A673 (cell line): Measurements from ENCODE around the gene PALLD. TPM values are rescaled to one million over a fixed set of nuclear protein-coding genes. Genes with fewer than 3 reads are reported as not detected.

Experiments used
- BruUV-seq: library from RNA; stranded (reverse); fragments of 400-500 nt; replicated peaks from 2 replicates; lab custom pipeline; 2021; lab: Mats Ljungman, UMichigan
- CTCF ChIA-PET: fragments of 300-600 bp; sonication (Branson Sonifier 250); formaldehyde crosslinking; loops from one replicate; lab custom pipeline; 2022; ENCODE audit warnings: antibody characterized with exemption; lab: Charles Lee
- POLR2A ChIA-PET: fragments of 300-600 bp; sonication (Branson Sonifier 250); formaldehyde crosslinking; loops from one replicate; lab custom pipeline; 2022; ENCODE audit warnings: antibody characterized with exemption; ENCODE audit not compliant: low non-redundant PET; lab: Charles Lee
- DNase-seq: peaks from one replicate; pipeline ENCODE4 v3.0.0-alpha.2; 2015; ENCODE audit warnings: low spot score
- H3K27ac ChIP-seq: fragments of 200-600 bp; sonication (generic); 2 replicates; pipeline ENCODE4 v1.5.1; 2016; ENCODE audit warnings: mixed run types, low read depth, mild to moderate bottlenecking, mixed read lengths, antibody characterized with exemption, low read length; ENCODE audit not compliant: poor library complexity, severe bottlenecking
- H3K27me3 ChIP-seq: fragments of 200-600 bp; sonication (generic); replicated peaks from 2 replicates; pipeline ENCODE4 v1.6.1; 2017; ENCODE audit warnings: mixed run types, low read depth, mild to moderate bottlenecking, mixed read lengths, antibody characterized with exemption, low read length; ENCODE audit not compliant: insufficient read depth, poor library complexity
- H3K36me3 ChIP-seq: fragments of 200-600 bp; sonication (generic); 2 replicates; pipeline ENCODE4 v1.6.1; 2016; ENCODE audit warnings: mixed run types, mild to moderate bottlenecking, mixed read lengths, antibody characterized with exemption, low read length; ENCODE audit not compliant: insufficient read depth, poor library complexity, severe bottlenecking
- H3K4me1 ChIP-seq: fragments of 200-600 bp; sonication (generic); 2 replicates; pipeline ENCODE4 v1.6.1; 2017; ENCODE audit warnings: mixed run types, mild to moderate bottlenecking, mixed read lengths, antibody characterized with exemption, low read length; ENCODE audit not compliant: insufficient read depth, poor library complexity, severe bottlenecking
- H3K4me3 ChIP-seq: fragments of 200-600 bp; sonication (generic); 2 replicates; pipeline ENCODE4 v1.5.1; 2016; ENCODE audit warnings: low read depth, mixed run types, mild to moderate bottlenecking, mixed read lengths, low read length; ENCODE audit not compliant: poor library complexity, severe bottlenecking
- H3K9me3 ChIP-seq: fragments of 200-600 bp; sonication (generic); 2 replicates; pipeline ENCODE4 v1.6.1; 2016; ENCODE audit warnings: mixed run types, low read depth, mild to moderate bottlenecking, mixed read lengths, antibody characterized with exemption, low read length; ENCODE audit not compliant: poor library complexity, severe bottlenecking
- EZH2 ChIP-seq: fragments of 200-600 bp; sonication (generic); IDR thresholded peaks from 2 replicates; pipeline ENCODE4 v1.6.1; 2017; ENCODE audit warnings: borderline replicate concordance, low read depth, mild to moderate bottlenecking, mixed read lengths, antibody characterized with exemption, low read length; ENCODE audit not compliant: poor library complexity, severe bottlenecking
- intact Hi-C: fragments of 100-400 bp; cut with micrococcal nuclease; formaldehyde crosslinking; loops from one replicate; pipeline ENCODE4 v1.10.0; 2022; ENCODE audit not compliant: unreplicated experiment
- total RNA-seq: library from RNA; stranded (reverse); gene quantifications from 2 replicates; pipeline ENCODE4 v1.2.3, GENCODE V29; 2021
- TF ChIP-seq, protein P1 (sequence below): fragments of 300-800, 200-600 bp; sonication (generic); conservative IDR thresholded peaks from 2 replicates; pipeline ENCODE4 v1.5.1; 2017; ENCODE audit warnings: low read depth, mild to moderate bottlenecking, antibody characterized with exemption, low read length, moderate library complexity, mixed read lengths

Gene PALLD
- total RNA-seq, 1 experiment from 2014 or later = 44.1 TPM

GRCh38 chr4:168739886-168740285, 243.0 kb downstream of the PALLD start:
- TF ChIP-seq EZH2 = no peak
- TF ChIP-seq, protein P1, sequence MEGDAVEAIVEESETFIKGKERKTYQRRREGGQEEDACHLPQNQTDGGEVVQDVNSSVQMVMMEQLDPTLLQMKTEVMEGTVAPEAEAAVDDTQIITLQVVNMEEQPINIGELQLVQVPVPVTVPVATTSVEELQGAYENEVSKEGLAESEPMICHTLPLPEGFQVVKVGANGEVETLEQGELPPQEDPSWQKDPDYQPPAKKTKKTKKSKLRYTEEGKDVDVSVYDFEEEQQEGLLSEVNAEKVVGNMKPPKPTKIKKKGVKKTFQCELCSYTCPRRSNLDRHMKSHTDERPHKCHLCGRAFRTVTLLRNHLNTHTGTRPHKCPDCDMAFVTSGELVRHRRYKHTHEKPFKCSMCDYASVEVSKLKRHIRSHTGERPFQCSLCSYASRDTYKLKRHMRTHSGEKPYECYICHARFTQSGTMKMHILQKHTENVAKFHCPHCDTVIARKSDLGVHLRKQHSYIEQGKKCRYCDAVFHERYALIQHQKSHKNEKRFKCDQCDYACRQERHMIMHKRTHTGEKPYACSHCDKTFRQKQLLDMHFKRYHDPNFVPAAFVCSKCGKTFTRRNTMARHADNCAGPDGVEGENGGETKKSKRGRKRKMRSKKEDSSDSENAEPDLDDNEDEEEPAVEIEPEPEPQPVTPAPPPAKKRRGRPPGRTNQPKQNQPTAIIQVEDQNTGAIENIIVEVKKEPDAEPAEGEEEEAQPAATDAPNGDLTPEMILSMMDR = no peak
- Histone ChIP-seq H3K36me3 (no peaks in the 10 kb centered on the region), H3K27me3 (no peaks in the 10 kb centered on the region), H3K9me3 (no peaks in the 10 kb centered on the region), H3K4me1 (peaks cover 19% of the 10 kb centered on the region), H3K4me3 (no peak overlapping the region), H3K27ac (no peak overlapping the region)
- intact Hi-C loops = no loop called here
- peak; percentile 14 for DNase-seq
- POLR2A ChIA-PET = no interaction called here
- BruUV-seq = no TSS peak
- CTCF ChIA-PET = interaction anchor here (0.6 kb wide), 1 partner anchor 9 kb away, joined by 3 read pairs; no protein-coding TSS in a partner anchor

GRCh38 chr4:168740691-168741090, 243.8 kb downstream of the PALLD start:
- intact Hi-C loops = no loop called here
- no peaks in the 10 kb centered on the region for H3K27me3 ChIP-seq
- peak; percentile 42 for DNase-seq
- H3K4me3 ChIP-seq = no peak overlapping the region
- peaks cover 19% of the 10 kb centered on the region for H3K4me1 ChIP-seq
- CTCF ChIA-PET = no interaction called here
- no TSS peak for BruUV-seq
- TF ChIP-seq, protein P1 = no peak
- no peak for TF ChIP-seq EZH2
- H3K36me3 ChIP-seq = no peaks in the 10 kb centered on the region
- H3K27ac ChIP-seq = peak overlapping the region; percentile 37
- POLR2A ChIA-PET = no interaction called here
- no peaks in the 10 kb centered on the region for H3K9me3 ChIP-seq

DNA sequence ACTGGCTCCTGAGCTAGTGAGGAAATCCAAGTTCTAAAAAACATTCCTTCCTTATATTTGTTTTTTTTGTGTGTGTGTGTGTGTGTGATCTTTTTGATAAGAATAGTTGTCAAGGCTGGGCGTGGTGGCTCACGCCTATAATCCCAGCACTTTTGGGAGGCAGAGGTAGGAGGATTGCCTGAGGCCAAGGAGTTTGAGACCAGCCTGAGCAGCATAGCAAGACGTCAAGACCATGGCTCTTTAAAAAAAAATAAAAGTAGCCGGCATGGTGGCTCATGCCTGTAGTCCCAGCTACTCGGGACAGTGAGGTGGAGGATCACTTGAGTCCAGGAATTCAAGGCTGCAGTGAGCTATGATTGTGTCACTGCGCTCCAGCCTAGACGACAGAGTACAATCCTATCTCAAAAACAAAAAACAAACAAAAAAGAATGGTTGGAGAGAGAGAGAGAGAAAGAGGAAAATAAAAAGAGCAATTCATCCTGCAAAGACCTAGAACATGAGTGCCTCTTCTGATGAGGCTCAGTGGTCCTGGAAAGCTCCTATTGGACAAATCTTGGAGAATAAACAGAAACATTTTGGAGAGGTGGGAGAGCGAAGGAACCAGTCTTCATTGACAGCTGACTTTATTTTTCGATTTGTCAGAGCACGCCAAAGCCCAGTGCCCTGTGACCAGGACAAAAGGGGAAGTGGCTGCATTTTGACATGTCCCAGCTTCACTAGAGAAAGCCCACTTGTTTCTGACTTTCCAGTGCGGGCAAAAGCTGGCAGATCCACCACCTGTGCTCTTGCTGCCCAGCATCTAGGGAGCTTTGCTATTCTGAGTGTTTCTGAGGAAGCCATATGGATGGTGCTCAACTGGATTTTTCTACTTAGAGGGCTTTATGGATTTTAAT, 244.7 kb downstream of the PALLD start:
- Histone ChIP-seq H3K4me1 (peaks cover 19% of the 10 kb centered on the region), H3K27ac (no peak overlapping the region), H3K36me3 (no peaks in the 10 kb centered on the region), H3K27me3 (no peaks in the 10 kb centered on the region), H3K4me3 (no peak overlapping the region), H3K9me3 (no peaks in the 10 kb centered on the region)
- no TSS peak for BruUV-seq
- intact Hi-C loops = no loop called here
- ChIA-PET POLR2A (no interaction called here), CTCF (no interaction called here)
- DNase-seq = no peak
- TF ChIP-seq, protein P1 = no peak
